ENCODE measurements around the gene GPHA2.

GPHA2 gene

DNA sequence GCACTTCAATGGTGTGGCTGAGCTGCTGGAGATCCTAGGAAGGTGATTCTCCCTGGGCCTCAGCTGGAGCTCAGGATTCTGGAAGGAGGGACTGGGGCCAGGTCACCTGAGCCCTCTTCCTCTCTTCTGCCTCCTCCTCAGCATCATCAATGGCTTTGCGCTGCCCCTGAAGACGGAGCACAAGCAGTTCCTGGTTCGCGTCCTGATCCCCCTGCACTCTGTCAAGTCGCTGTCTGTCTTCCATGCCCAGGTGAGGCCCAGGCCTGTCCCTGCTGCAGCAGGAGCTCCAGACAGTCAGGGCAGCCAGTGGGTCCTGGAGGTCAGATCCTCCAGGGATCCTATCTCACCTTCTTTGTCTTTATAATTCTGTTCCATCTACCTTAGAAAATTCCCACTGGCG, 5.4 kb downstream of the GPHA2 start:
- no peak for DNase-seq (ENCODE audit: low read depth)

- DNase-seq (ENCODE audit: low read depth) = no peak
Measured at GRCh38 chr11:64929625-64930024, 6.1 kb downstream of the GPHA2 start.

GRCh38 chr11:64928957-64929356, 6.7 kb downstream of the GPHA2 start:
- DNase-seq (ENCODE audit: low read depth) = no peak

- DNase-seq (ENCODE audit: low read depth) = no peak
Measured at GRCh38 chr11:64926689-64927088, 9.0 kb downstream of the GPHA2 start.

- no peak for DNase-seq (ENCODE audit: low read depth)
Measured at GRCh38 chr11:64925536-64926436, 9.9 kb downstream of the GPHA2 start.

- peak; percentile 44 for DNase-seq (ENCODE audit: low read depth)
Measured at GRCh38 chr11:64924910-64925284, 10.8 kb downstream of the GPHA2 start.

DNA sequence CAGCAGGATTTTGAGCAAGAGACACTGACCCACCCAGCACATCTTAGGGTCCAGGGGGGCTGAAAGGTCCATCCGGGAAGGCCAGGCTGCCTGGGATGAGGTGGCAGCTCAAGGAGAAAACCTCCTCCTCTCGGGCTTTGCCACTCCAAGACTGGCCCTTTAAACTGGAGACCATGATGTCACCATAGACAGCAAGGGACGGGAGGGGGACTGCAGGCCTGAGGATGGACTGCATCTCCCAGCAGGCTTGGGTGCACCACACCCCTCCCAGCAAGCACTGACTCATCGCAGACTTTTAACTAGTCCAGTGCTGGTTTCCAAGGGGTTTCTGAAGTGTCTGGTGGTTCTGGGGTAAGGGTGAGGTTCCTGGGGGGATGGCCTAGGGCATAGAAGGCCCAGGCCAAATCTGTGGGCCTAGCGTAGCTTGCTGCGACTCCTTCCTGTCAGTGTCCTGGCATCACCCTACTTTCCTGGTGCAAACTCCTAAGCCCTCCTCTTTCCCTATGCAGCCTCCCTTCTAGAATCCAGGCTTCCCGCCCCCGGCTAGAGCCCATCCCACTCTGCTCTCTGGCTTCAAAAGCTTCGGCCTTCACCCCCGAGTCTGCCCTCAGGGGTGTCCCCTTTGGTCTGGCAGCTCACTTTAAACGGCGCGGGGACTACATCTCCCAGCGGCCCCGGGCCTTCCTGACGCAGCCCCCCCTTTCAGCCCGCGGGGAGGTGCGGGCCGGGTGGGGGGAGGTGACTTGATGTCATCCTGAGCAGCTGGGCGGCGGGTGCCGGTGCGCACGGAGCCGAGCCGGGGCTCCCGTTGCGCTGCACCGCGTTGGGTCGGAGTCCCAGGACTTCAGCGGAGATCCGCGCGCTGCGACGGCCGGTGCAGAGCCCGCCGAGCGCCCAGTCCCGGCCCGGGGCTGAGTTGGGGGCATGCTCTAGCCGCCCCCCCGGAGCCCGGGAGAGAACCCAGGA, 11.5 kb downstream of the GPHA2 start, which contains the start of gene PPP2R5B:
Gene PPP2R5B, plus strand, starts transcription at position 746 of the 966 bp plus-strand sequence. CDS start 1,046 bp downstream, outside the sequence.
- peak; percentile 96 for DNase-seq (ENCODE audit: low read depth)

DNA sequence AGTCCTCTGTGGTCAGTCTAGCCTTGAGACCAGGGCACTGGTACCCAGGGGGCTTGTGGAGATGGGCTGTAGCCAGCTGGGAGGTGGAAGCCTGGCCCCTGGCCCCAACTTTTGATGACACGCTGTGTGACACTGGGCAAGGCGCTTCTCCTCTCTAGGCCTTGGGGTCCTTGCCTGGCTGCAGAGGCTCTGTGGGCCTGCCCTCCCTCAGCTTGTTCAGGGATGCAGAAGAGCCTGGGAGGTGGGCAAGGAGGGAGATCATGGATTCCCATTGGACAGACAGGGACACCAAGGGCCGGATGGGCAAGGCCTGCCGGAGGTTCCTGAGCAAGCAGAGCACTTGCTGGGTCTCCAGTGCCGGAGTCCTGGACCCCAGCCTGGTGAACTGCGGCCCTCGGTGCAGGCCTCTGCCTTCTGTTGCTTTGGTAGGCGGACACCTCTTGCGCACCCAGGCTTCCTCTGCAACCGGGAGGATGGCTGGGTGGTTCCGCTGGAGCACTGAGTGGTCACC, 12.5 kb downstream of the GPHA2 start:
- no peak for DNase-seq (ENCODE audit: low read depth)

DNA sequence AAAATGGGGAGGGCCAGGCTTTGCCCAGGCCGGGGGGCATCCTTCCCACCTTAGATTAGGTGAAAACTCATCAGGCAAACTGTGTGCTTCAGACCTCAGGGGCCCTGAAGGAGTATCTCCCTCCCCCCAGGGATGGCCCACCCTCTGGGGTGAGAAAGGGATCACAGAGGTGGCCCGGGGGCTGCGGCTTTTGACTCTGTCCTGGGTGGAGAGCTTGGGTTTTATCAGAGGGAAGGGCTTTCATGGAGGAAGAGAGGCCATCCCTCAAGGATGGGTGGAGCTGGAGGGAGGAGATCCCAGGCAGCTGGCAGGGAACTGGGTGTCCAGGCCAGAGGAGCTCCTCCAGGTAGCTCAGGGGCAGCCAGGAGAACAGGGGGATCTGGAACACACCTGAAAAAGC, 14.3 kb downstream of the GPHA2 start:
- DNase-seq (ENCODE audit: low read depth) = no peak

DNA sequence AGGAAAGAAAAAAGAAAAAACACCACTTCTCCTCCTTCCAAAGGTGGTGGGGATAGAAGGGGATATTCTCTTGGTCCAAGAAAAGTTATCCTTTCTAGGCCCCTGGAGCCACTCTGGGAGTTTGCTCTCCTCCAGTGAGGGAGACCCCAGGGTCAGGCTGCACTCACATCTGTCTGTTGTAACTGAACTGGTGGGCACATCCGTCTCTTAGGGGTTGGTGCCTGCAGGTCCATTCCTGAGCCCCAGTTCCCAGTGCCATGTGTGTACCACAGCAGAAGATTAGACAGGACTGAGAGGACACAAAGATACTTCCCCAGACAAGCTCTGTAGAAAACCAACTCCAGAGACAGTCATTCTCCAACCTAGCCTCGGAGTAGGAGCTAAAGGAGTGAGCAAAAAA, 15.6 kb downstream of the GPHA2 start:
- DNase-seq (ENCODE audit: low read depth) = no peak

DNA sequence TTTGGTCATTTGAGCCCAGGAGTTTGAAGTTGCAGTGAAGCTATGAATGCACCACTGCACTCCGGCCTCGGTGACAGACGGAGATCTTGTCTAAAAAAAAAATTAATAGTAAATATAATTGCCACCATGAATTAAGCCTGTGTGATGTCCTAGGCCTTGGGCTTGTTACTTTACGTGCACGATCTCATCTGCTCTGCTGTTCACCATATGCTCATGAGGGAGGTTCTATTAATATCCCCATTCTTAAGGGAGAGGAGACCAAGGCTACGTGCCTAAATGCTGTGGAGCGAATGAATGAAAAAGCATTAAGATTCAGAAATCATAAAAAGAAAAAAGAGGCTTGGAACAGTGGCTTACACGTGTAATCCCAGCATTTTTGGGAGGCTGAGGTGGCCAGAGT, 16.1 kb downstream of the GPHA2 start:
- no peak for DNase-seq (ENCODE audit: low read depth)

GRCh38 chr11:64918017-64918416, 17.7 kb downstream of the GPHA2 start:
- peak; percentile 63 for DNase-seq (ENCODE audit: low read depth)

GRCh38 chr11:64917663-64917995, 18.1 kb downstream of the GPHA2 start:
- no peak for DNase-seq (ENCODE audit: low read depth)

DNA sequence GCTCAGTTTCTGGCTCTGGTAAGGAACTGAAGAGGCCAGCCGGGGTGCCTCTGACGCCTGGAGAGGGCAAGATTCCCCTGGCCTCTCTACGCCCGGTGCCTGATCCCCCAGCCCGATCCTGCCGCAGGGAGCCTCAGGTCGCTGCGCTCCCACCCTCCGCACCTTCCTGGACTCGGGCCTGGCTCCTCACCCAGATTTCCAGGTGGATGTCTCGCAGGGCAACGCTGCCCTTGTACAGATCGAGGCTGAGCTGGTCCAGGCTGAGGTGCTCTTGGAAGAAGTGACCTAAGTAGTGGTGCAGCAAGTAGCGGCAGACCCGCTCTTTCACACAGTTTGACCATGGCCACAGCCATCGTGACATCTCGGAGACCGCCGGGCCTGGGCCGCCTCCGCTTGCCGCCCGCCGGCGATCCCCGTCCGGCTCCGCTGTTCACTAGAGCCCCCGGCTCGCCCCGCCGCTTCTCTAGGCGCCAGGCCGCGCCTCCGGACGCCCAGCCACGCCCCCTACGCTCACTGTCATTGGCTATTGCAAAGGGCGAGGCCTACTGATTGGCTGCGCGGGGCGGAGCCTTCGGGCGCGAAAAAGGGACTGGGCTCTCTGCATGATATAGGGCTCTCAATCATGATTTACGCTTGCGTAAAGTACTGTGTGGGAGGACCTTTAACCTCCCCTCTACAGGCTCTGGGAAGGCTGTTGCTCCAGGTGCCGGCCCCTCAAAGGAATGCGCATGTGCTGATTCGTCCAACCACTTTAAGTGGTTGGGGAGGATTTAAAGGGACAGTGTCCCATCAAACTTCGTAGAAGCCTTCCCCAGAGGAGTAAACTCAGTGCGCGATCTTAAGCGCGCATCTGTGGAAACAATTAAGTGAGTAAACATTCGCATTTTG, 18.7 kb downstream of the GPHA2 start, which contains the start of gene ATG2A:
Gene ATG2A, minus strand, starts transcription at position 435 of the 888 bp plus-strand sequence. Its CDS starts 74 bp downstream, at position 361.
- peak; percentile 100 for DNase-seq (ENCODE audit: low read depth)

GRCh38 chr11:64916040-64916774, 19.5 kb downstream of the GPHA2 start:
- DNase-seq (ENCODE audit: low read depth) = peak; percentile 73

- DNase-seq (ENCODE audit: low read depth) = no peak
Measured at GRCh38 chr11:64915376-64915887, 20.3 kb downstream of the GPHA2 start.

- DNase-seq (ENCODE audit: low read depth) = no peak
Measured at GRCh38 chr11:64914123-64914522, 21.6 kb downstream of the GPHA2 start.

- no peak for DNase-seq (ENCODE audit: low read depth)
Measured at GRCh38 chr11:64913171-64913727, 22.4 kb downstream of the GPHA2 start.

- no peak for DNase-seq (ENCODE audit: low read depth)
Measured at GRCh38 chr11:64911689-64912088, 24.0 kb downstream of the GPHA2 start.

- no peak for DNase-seq (ENCODE audit: low read depth)
Measured at GRCh38 chr11:64911142-64911541, 24.6 kb downstream of the GPHA2 start.

Data from ELR (cell line).